GM04504 (cell line): ENCODE measurements around the gene STX8.
"Not testable (repeated sequence)": the region's sequence is repeated elsewhere in the genome, so short reads cannot be mapped to it uniquely, and the experiment has no call there.

ENCODE experiments used
- DNase-seq: peaks from one replicate; pipeline ENCODE4 v3.0.0-alpha.2; 2012; ENCODE audit warnings: low read depth

The STX8 gene

GRCh38 chr17:9498490-9498889 lies 77.1 kb downstream of the STX8 start:
- DNase-seq: no peak

- DNase-seq: no peak
Measured at GRCh38 chr17:9488556-9488955, 87.1 kb downstream of the STX8 start.

GRCh38 chr17:9487406-9487805 lies 88.2 kb downstream of the STX8 start:
- DNase-seq: no peak

GRCh38 chr17:9484789-9485188 lies 90.8 kb downstream of the STX8 start:
- DNase-seq: no peak

GRCh38 chr17:9479964-9480363 lies 95.7 kb downstream of the STX8 start:
- no peak for DNase-seq

- no peak for DNase-seq
Measured at GRCh38 chr17:9478889-9479288, 96.7 kb downstream of the STX8 start.

GRCh38 chr17:9475101-9475658 lies 100.4 kb downstream of the STX8 start:
- no peak for DNase-seq

- DNase-seq: peak; percentile 35
Measured at GRCh38 chr17:9473711-9474110, 101.9 kb downstream of the STX8 start.

- no peak for DNase-seq
Measured at GRCh38 chr17:9472541-9472940, 103.1 kb downstream of the STX8 start.

- DNase-seq: no peak
Measured at GRCh38 chr17:9472094-9472493, 103.5 kb downstream of the STX8 start.

- DNase-seq: no peak
Measured at GRCh38 chr17:9470171-9470570, 105.4 kb downstream of the STX8 start.

GRCh38 chr17:9468937-9469336 lies 106.7 kb downstream of the STX8 start:
- no peak for DNase-seq

- no peak for DNase-seq
Measured at GRCh38 chr17:9468532-9468931, 107.1 kb downstream of the STX8 start.

GRCh38 chr17:9467518-9467917 lies 108.1 kb downstream of the STX8 start:
- no peak for DNase-seq

- peak; percentile 46 for DNase-seq
Measured at GRCh38 chr17:9465210-9465921, 110.3 kb downstream of the STX8 start.

- no peak for DNase-seq
Measured at GRCh38 chr17:9457005-9457404, 118.6 kb downstream of the STX8 start.

GRCh38 chr17:9456330-9456729 lies 119.3 kb downstream of the STX8 start:
- DNase-seq: no peak

GRCh38 chr17:9451934-9452333 lies 123.7 kb downstream of the STX8 start:
- no peak for DNase-seq

GRCh38 chr17:9447298-9447697 lies 128.3 kb downstream of the STX8 start:
- DNase-seq: not testable (repeated sequence)

GRCh38 chr17:9446528-9446927 lies 129.1 kb downstream of the STX8 start:
- no peak for DNase-seq

- DNase-seq: no peak
Measured at GRCh38 chr17:9445424-9445823, 130.2 kb downstream of the STX8 start.

GRCh38 chr17:9444687-9445086 lies 130.9 kb downstream of the STX8 start:
- DNase-seq: no peak

GRCh38 chr17:9443811-9444210 lies 131.8 kb downstream of the STX8 start:
- DNase-seq: no peak

- DNase-seq: no peak
Measured at GRCh38 chr17:9439851-9440250, 135.8 kb downstream of the STX8 start.
